T follicular helper cell (primary cell): ENCODE data around the gene PARP6.

Source experiments
- DNase-seq: peaks from one replicate; pipeline ENCODE4 v3.0.0-alpha.2; 2020; ENCODE audit warnings: low read depth

PARP6 gene

GRCh38 chr15:72199721-72200212 lies 72.6 kb downstream of the PARP6 start:
- peak; percentile 63 for DNase-seq

GRCh38 chr15:72199205-72199515 lies 73.2 kb downstream of the PARP6 start:
- no peak for DNase-seq

GRCh38 chr15:72198356-72199204 lies 73.8 kb downstream of the PARP6 start:
- no peak for DNase-seq

GRCh38 chr15:72197460-72198355 lies 74.6 kb downstream of the PARP6 start, which contains the start of gene GRAMD2A:
TSS of gene GRAMD2A (minus strand) at chr15:72197787.
- no peak for DNase-seq

- DNase-seq, result no peak
Measured at GRCh38 chr15:72197041-72197459, 75.3 kb downstream of the PARP6 start.

- no peak for DNase-seq
Measured at GRCh38 chr15:72196409-72197040, 75.8 kb downstream of the PARP6 start.

- DNase-seq, result no peak
Measured at GRCh38 chr15:72195101-72195511, 77.2 kb downstream of the PARP6 start.

GRCh38 chr15:72193836-72194396 lies 78.4 kb downstream of the PARP6 start:
- no peak for DNase-seq

GRCh38 chr15:72192416-72192815 lies 79.9 kb downstream of the PARP6 start:
- no peak for DNase-seq
